ENCODE measurements around the gene PRKCA. TPM values are rescaled to one million over a fixed set of nuclear protein-coding genes. Genes with fewer than 3 reads are reported as not detected.

PRKCA gene
- total and polyA plus RNA-seq, 10 of the 15 experiments (the other 5 are each of a cell fraction or from before 2014, with no cell fraction given) = 0.11 to 14.6 (median 0.72) TPM

DNA sequence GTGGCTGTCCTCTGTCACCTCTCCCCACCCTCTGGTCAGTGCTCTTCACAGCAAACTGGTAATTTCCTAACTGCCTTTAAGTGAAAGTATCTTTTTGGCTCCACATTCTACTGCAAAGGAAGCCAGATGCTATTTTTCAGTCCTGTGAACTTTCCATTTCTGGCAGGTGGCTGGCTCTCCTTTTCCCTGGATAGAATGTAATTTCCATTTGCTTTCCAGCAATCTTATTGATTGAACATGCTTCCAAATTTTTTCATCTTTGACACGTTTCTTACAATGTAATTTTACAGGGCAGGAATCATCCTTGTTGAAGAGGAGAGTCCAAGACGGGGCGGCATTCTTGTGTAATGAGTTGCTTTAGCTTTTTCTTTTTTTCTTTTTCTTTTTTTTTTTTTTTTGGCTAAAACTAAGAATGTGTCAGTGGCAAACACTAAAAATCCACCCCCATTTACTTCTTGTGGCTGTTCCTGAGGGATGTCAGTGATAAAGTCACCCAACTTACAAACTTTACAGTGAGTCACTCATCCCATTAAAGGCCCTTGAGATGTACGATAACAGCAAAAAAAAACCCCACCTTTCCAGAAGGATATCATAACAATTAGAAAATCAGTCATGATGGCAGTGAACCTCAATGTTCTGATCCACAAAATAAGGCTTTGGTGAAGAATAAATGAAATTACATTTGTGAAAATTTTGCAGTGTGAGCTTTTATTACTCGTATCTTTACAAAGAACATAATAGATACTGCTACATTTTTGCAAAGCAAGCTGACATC is 29.4 kb upstream of the PRKCA start:
- ChIA-PET CTCF (interaction anchor here (0.9 kb wide), 1 partner anchor 280 kb away, joined by 3 read pairs; no protein-coding TSS in a partner anchor), RAD21 (ENCODE audit: unreplicated experiment) (no interaction called here), POLR2A (no interaction called here), SMC1A (ENCODE audit: uncharacterized antibody, unreplicated experiment) (no interaction called here)
- in situ Hi-C loops (cut with MboI) = no loop called here
- Histone ChIP-seq H3K4me1 (ENCODE audit: control insufficient read depth, insufficient read depth, low read length) (no peaks in the 10 kb centered on the region), H3K4me3 (no peak overlapping the region), H3K4me2 (ENCODE audit: control insufficient read depth, insufficient read depth) (no peak overlapping the region), H3K9me3 (replicated peaks; ENCODE audit: control insufficient read depth, insufficient read depth, low read length) (no peaks in the 10 kb centered on the region), H3K27me3 (replicated peaks in 1 of 2; ENCODE audit: control insufficient read depth in 2 of 2, insufficient read depth in 2 of 2, low read length in 1 of 2) (no peaks in the 10 kb centered on the region), H3K36me3 (ENCODE audit: control insufficient read depth in 2 of 2, insufficient read depth in 2 of 2, low read length in 1 of 2) (no peaks in the 10 kb centered on the region), H3K9ac (ENCODE audit: control insufficient read depth, insufficient read depth, low read length) (no peak overlapping the region), H4K20me1 (ENCODE audit: control insufficient read depth, insufficient read depth) (no peaks in the 10 kb centered on the region), H2AFZ (ENCODE audit: control insufficient read depth, low read depth, low read length) (no peak overlapping the region), H3K27ac (ENCODE audit: control insufficient read depth, insufficient read depth) (no peak overlapping the region), H3K79me2 (ENCODE audit: control insufficient read depth, insufficient read depth, low read length) (no peaks in the 10 kb centered on the region)
- FAIRE-seq (no peak), ATAC-seq (no peak), DNase-seq (ENCODE audit: low read depth, low spot score) (no peak)
- intact Hi-C loops (cut with micrococcal nuclease; ENCODE audit: unreplicated experiment) = no loop called here
- WGBS (ENCODE audit: insufficient coverage, insufficient replicate concordance, low lambda C conversion rate, missing lambda C conversion rate) = 32% methylated on average over 5 of the region's 5 CpGs
- TF ChIP-seq, protein P1, sequence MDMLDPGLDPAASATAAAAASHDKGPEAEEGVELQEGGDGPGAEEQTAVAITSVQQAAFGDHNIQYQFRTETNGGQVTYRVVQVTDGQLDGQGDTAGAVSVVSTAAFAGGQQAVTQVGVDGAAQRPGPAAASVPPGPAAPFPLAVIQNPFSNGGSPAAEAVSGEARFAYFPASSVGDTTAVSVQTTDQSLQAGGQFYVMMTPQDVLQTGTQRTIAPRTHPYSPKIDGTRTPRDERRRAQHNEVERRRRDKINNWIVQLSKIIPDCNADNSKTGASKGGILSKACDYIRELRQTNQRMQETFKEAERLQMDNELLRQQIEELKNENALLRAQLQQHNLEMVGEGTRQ (IDR thresholded peaks at IDR 0.05; ENCODE audit: borderline replicate concordance, low read depth, low read length) = no peak
- TF ChIP-seq, protein P2, sequence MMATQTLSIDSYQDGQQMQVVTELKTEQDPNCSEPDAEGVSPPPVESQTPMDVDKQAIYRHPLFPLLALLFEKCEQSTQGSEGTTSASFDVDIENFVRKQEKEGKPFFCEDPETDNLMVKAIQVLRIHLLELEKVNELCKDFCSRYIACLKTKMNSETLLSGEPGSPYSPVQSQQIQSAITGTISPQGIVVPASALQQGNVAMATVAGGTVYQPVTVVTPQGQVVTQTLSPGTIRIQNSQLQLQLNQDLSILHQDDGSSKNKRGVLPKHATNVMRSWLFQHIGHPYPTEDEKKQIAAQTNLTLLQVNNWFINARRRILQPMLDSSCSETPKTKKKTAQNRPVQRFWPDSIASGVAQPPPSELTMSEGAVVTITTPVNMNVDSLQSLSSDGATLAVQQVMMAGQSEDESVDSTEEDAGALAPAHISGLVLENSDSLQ (IDR thresholded peaks at IDR 0.05) = no peak
- TF ChIP-seq BHLHE40 (IDR thresholded peaks at IDR 0.05; ENCODE audit: borderline replicate concordance in 1 of 2, low read depth in 2 of 2, low read length in 1 of 2) (no peak), EZH2 (IDR thresholded peaks at IDR 0.05; ENCODE audit: borderline replicate concordance, control insufficient read depth, low read depth, low read length) (no peak), CHD4 (IDR thresholded peaks at IDR 0.05) (no peak), CREM (IDR thresholded peaks at IDR 0.05; ENCODE audit: low read depth) (no peak)
- BruUV-seq (replicated peaks) = no TSS peak

Measured in GM12878 (cell line).